ENCODE results near the gene RDH5. TPM values are rescaled to one million over a fixed set of nuclear protein-coding genes. Genes with fewer than 3 reads are reported as not detected.

RDH5 gene
- total RNA-seq, 1 experiment from 2014 or later: 6.2 TPM

DNA sequence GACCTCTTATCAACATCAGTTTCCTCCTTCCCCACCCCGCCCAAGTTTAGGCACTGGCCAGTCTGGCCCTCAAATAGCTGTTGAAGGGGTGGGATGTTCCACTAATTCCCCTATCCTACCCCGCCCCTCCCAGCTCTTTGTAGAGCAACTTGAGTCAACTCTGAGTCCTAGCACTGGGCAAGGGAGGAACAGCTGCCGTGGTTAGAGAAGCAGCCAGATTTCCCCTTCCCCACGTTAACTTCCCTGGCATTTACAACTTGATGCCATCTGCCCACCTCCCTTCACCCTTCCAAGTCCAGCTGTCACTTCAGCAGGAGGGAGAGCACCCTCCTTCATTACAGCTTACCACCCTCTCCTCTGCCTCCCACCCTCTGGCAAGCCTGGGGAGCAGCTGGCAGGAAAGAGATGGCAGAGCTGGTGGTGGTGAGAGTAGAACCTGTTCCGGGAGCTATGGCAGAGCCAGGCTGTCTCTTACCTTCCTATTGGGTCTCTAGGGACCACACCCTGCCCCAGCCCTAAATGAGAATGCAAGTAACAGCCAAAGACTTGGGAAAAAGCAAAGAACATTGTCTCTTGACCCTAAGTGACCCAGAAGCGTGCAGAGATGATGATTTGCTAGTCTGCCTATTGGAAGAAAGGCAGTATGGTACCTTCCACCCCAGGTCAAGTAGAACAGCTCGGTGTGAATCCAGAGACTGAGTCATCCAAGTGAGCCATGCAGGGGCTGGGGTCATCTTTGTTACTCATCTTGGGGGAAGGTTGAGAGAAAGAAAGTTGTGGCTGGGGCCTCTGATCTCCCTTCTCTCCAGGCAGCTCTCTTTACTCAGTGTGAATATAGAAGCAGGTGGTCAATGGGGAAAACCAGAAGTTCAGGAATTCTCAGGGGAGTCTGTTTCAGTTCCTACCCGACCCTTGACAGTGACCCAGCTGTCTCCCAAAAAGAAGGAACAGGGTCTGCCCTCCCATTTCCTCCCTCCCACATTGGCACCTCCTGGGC lies 2.9 kb upstream of the RDH5 start (continued):
- no peak for TF ChIP-seq CBX3 (IDR thresholded peaks at IDR 0.05; ENCODE audit: low read depth)

DNA sequence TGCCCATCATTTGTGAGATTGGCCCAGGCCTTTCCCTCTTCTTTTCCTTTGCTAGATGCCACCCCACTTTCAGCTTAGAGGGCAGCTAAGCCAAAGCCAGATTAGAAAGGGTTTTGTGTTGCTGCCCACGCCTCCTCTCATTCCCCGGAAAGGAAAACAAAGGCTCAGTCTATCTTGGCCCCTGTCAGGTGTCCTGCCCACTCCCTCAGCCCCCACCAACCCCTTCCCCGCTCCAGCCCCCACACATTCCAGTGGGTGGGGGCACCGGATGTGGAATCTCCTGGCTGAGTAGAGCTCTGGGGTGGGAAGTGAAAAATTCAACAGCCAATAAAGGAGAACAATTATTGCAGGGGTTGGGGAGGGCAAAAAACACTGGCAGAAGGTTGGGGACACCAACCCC lies 2.2 kb upstream of the RDH5 start:
- no peak for TF ChIP-seq EZH2phosphoT487 (IDR thresholded peaks at IDR 0.05; ENCODE audit: borderline replicate concordance)
- TF ChIP-seq FOSL1 (IDR thresholded peaks at IDR 0.05; ENCODE audit: low read depth): no peak
- no peak for TF ChIP-seq RAD21 (IDR thresholded peaks at IDR 0.05; ENCODE audit: low read depth)
- no peak for TF ChIP-seq EGR1 (IDR thresholded peaks at IDR 0.05; ENCODE audit: low read depth)
- no peak for TF ChIP-seq EZH2 (IDR thresholded peaks at IDR 0.05)
- no peak for TF ChIP-seq TCF7L2 (IDR thresholded peaks at IDR 0.05; ENCODE audit: borderline replicate concordance, extremely low read depth, insufficient read depth, insufficient read length)
- TF ChIP-seq CBX3 (IDR thresholded peaks at IDR 0.05; ENCODE audit: low read depth): no peak
- no peak for TF ChIP-seq SIN3A (IDR thresholded peaks at IDR 0.05; ENCODE audit: low read depth)
- no peak for TF ChIP-seq ZNF274 (IDR thresholded peaks at IDR 0.05; ENCODE audit: low read depth, low read length)
- TF ChIP-seq, protein P1, sequence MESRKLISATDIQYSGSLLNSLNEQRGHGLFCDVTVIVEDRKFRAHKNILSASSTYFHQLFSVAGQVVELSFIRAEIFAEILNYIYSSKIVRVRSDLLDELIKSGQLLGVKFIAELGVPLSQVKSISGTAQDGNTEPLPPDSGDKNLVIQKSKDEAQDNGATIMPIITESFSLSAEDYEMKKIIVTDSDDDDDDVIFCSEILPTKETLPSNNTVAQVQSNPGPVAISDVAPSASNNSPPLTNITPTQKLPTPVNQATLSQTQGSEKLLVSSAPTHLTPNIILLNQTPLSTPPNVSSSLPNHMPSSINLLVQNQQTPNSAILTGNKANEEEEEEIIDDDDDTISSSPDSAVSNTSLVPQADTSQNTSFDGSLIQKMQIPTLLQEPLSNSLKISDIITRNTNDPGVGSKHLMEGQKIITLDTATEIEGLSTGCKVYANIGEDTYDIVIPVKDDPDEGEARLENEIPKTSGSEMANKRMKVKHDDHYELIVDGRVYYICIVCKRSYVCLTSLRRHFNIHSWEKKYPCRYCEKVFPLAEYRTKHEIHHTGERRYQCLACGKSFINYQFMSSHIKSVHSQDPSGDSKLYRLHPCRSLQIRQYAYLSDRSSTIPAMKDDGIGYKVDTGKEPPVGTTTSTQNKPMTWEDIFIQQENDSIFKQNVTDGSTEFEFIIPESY (IDR thresholded peaks at IDR 0.05; ENCODE audit: extremely low read depth, insufficient replicate concordance, low read length): no peak
- TF ChIP-seq SP1 (IDR thresholded peaks at IDR 0.05; ENCODE audit: low read depth): no peak
- TF ChIP-seq, protein P2, sequence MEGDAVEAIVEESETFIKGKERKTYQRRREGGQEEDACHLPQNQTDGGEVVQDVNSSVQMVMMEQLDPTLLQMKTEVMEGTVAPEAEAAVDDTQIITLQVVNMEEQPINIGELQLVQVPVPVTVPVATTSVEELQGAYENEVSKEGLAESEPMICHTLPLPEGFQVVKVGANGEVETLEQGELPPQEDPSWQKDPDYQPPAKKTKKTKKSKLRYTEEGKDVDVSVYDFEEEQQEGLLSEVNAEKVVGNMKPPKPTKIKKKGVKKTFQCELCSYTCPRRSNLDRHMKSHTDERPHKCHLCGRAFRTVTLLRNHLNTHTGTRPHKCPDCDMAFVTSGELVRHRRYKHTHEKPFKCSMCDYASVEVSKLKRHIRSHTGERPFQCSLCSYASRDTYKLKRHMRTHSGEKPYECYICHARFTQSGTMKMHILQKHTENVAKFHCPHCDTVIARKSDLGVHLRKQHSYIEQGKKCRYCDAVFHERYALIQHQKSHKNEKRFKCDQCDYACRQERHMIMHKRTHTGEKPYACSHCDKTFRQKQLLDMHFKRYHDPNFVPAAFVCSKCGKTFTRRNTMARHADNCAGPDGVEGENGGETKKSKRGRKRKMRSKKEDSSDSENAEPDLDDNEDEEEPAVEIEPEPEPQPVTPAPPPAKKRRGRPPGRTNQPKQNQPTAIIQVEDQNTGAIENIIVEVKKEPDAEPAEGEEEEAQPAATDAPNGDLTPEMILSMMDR (IDR thresholded peaks at IDR 0.05 in 2 of 3, conservative IDR thresholded peaks at IDR 0.05 in 1 of 3; ENCODE audit: borderline replicate concordance in 1 of 3, insufficient read depth in 1 of 3, low read depth in 2 of 3, low read length in 2 of 3): no peak
- TF ChIP-seq ZFX (IDR thresholded peaks at IDR 0.05): no peak
- H3K4me2 ChIP-seq (ENCODE audit: low read length): peak overlapping the region; percentile 93
- H3K79me2 ChIP-seq (ENCODE audit: insufficient read depth, low read length): peaks cover 14% of the 10 kb centered on the region
- peaks cover 33 to 58% of the 10 kb centered on the region in 2 experiments for H3K4me1 ChIP-seq (ENCODE audit: control insufficient read depth in 1 of 2, insufficient read depth in 2 of 2, low read length in 2 of 2)
- ATAC-seq (no peak), DNase-seq (ENCODE audit: low read depth, low spot score) (no peak)
- H3K27ac ChIP-seq (ENCODE audit: low read depth, low read length): no peak overlapping the region
- H3K36me3 ChIP-seq (ENCODE audit: control insufficient read depth in 1 of 2, insufficient read depth in 2 of 2, low read length in 2 of 2): 0 out of 4 replicates have a peak, but pooled peaks cover 0 to 2% of the 10 kb centered on the region in 2 experiments
- H4K20me1 ChIP-seq (ENCODE audit: insufficient read depth): no peaks in the 10 kb centered on the region
- ChIA-PET CTCF (interaction anchor here (0.9 to 3.4 kb wide), 2 partner anchors 20 to 334 kb away, joined by 3 to 35 read pairs; no protein-coding TSS in a partner anchor), RAD21 (ENCODE audit: low non-redundant PET in 1 of 2, low total read pairs in 2 of 2, uncharacterized antibody in 2 of 2, unreplicated experiment in 2 of 2) (no interaction called here), POLR2A (no interaction called here)
- H3K9me3 ChIP-seq (ENCODE audit: control insufficient read depth in 1 of 2, insufficient read depth in 1 of 2, low read depth in 1 of 2, low read length in 2 of 2): no peaks in the 10 kb centered on the region
- intact Hi-C loops (cut with micrococcal nuclease): no loop called here
- no peaks in the 10 kb centered on the region for H3K27me3 ChIP-seq (ENCODE audit: insufficient read depth, low read length)
- no peak overlapping the region for H3K4me3 ChIP-seq (replicated peaks in 1 of 2; ENCODE audit: low read depth in 1 of 2, low read length in 2 of 2)
- no peak overlapping the region for H3K9ac ChIP-seq (ENCODE audit: low read length)
- no peak overlapping the region for H2AFZ ChIP-seq (ENCODE audit: low read depth, low read length, poor library complexity, severe bottlenecking)
- no peaks in the 10 kb centered on the region for H3K9me2 ChIP-seq (ENCODE audit: insufficient read depth)
- no TSS peak for BruUV-seq (replicated peaks)
